NCI-H748 (cell line): ENCODE data around the gene CENPVL2.
"Not testable (repeated sequence)": the region's sequence is repeated elsewhere in the genome, so short reads cannot be mapped to it uniquely, and the experiment has no call there.

Source experiments
- DNase-seq: peaks from one replicate; lab custom pipeline; 2025; ENCODE audit not compliant: unreplicated experiment; lab: John Stamatoyannopoulos, UW

Gene CENPVL2

GRCh38 chrX:51682720-51683062, at the start of gene CENPVL2:
Gene CENPVL2, minus strand, starts transcription at chrX:51682831. Its CDS starts 0 bp downstream, at chrX:51682831.
- not testable (repeated sequence) for DNase-seq

DNA sequence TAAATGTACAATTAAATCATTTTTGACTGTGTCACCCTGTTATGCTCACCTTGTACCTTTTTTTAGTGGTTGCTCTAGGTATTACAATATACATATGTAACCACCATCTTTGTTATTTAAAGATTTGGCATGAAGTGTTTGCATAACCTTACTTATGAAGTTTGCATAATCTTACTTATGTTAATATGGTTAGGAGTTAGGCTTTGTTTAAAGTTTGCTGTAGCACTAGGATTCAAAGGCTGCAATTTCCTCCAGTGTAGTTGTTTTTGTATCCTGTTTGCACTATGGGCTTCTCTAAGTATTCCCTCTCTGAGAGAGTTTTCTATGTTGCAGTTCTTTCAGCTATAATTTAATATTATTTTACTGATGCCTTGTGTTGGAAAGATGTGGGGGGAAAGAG, 45.6 kb upstream of the CENPVL2 start:
- DNase-seq, result no peak

DNA sequence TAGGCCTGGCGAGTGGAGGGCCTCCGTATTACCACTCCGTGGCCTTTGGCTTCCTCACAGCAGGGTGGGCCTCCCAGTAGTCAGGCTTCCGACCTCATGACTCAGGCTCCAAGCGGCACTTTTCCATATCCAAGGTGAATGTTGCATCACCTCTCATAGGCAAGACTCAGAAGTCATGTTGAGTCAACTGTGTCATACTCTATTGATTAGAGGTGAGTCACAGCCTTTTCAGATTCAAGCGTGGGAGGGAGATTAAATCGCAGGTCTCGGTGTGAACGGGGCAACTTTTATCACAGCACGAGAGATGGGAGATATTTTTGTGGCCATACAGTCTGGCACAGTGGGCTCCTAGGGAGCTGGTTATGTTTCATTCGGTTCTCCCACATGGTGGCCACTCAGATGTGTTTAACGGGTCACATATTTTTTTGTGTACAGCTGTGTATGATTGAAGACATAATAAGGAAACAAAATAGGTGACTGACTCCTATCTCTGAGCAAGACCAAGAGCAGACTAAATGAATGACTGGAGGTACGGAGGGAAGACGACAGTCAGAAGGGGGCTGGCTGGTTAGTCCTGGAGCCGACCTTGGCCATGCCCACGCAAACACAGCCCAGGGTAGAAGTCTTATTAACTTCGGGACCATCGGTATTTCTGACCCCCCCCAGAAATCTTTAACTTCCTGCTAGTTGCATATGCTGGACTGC, 30.5 kb upstream of the CENPVL2 start:
- not testable (repeated sequence) for DNase-seq

GRCh38 chrX:51710277-51711164, 27.9 kb upstream of the CENPVL2 start, which contains the start of gene CENPVL1:
Gene CENPVL1, plus strand, starts transcription at chrX:51710512. Its CDS starts 0 bp downstream, at chrX:51710512.
- DNase-seq, result not testable (repeated sequence)

- DNase-seq, result no peak
These were observed 14.8 kb upstream of the CENPVL2 start for GRCh38 chrX:51697397-51697796.

DNA sequence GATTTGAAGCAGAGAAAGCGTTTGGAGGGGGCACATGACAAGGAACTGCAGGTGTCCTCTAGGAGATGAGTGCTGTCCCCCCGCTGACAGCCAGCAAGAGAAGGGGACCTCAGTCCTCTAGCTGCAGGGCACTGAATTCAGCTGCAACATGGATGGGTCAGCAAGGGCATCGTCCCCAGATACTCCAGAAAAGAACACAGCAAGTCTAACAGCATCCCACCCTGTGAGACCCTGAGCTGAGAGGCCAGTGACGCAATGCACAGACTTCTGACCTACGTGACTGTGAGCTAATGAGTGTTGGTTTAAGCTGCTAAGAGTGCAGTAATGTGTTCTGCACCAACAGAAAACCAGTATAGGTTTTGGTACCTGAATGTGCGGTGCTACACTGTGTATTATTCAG, 11.6 kb upstream of the CENPVL2 start:
- no peak for DNase-seq

DNA sequence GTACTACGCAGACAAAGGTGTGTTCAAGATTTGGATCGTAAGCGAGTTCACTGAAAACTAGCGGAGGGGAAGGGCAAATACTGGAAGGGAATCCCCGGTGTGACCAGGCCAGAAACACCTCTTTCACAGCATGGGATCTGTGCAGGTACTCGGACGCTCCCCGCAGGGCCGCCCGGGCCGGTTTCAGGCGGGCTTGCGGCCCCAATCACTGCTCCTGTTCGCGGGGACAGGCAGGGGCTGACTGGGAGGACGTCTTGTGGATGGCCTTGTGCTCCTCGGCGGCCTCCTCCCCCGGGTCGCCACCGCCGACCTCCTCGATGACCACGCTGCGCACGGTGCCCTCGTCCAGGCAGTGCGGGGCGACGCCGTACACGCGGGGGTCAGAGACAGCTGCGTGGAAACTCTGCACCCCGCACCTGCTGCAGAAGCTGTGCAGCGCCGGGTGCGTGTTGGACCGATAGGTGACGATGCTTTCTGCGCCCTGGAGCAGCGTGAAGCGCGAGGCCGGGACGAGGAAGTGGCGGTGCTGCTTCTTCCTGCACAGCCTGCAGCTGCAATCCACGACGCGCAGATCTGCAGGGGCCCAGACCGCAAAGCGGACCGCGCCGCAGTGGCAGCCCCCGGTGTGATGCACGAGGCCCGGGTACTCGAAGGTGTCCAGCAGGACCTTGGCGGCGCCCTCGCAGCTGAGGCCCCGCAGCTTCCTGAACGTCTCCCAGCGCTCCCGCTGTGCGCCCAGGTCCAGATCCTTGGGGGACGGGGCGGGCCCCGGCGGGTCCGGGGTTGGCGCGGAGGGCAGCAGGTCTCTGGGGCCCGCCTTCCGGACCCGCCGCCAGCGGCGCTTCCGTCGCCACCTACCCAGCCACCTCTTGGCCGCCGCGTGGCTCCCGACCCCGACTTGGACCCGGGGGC, 567 bp downstream of the CENPVL2 start:
- DNase-seq, result not testable (repeated sequence)

DNA sequence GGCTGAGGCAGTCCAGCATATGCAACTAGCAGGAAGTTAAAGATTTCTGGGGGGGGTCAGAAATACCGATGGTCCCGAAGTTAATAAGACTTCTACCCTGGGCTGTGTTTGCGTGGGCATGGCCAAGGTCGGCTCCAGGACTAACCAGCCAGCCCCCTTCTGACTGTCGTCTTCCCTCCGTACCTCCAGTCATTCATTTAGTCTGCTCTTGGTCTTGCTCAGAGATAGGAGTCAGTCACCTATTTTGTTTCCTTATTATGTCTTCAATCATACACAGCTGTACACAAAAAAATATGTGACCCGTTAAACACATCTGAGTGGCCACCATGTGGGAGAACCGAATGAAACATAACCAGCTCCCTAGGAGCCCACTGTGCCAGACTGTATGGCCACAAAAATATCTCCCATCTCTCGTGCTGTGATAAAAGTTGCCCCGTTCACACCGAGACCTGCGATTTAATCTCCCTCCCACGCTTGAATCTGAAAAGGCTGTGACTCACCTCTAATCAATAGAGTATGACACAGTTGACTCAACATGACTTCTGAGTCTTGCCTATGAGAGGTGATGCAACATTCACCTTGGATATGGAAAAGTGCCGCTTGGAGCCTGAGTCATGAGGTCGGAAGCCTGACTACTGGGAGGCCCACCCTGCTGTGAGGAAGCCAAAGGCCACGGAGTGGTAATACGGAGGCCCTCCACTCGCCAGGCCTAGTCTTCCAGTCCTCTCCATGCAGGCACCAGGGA, 2.8 kb downstream of the CENPVL2 start:
- DNase-seq, result not testable (repeated sequence)

- no peak for DNase-seq
These were observed 16.6 kb downstream of the CENPVL2 start for GRCh38 chrX:51665981-51666380.

GRCh38 chrX:51643377-51643776, 39.3 kb downstream of the CENPVL2 start:
- DNase-seq, result no peak

- peak; percentile 75 for DNase-seq
These were observed 41.1 kb downstream of the CENPVL2 start for GRCh38 chrX:51641421-51642021.

GRCh38 chrX:51636511-51636910, 46.1 kb downstream of the CENPVL2 start:
- DNase-seq, result not testable (repeated sequence)
